WTC11 (cell line): ENCODE results near the gene NRG3. TPM values are rescaled to one million over a fixed set of nuclear protein-coding genes. Genes with fewer than 3 reads are reported as not detected.

ENCODE experiments used
- ATAC-seq: fragments of 200-7000 bp; cut with Tn5 transposase; 2 replicates; pipeline ENCODE4 v1.10.0; 2021; ENCODE audit warnings: mild to moderate bottlenecking, moderate library complexity
- CTCF ChIA-PET: fragments of 300-600 bp; sonication (Branson Sonifier 250); formaldehyde crosslinking; loops from one replicate; lab custom pipeline; 2021; ENCODE audit warnings: antibody characterized with exemption; lab: Charles Lee
- POLR2A ChIA-PET: fragments of 350-600 bp; sonication (Branson Sonifier 250); formaldehyde crosslinking; loops from one replicate; lab custom pipeline; 2021; ENCODE audit warnings: antibody characterized with exemption; lab: Charles Lee
- DNase-seq: peaks from one replicate; pipeline ENCODE4 v3.0.0; 2021; ENCODE audit warnings: low spot score
- H3K27ac Mint-ChIP-seq: 2 replicates; pipeline ENCODE4 v1.8.0; 2021; ENCODE audit warnings: mixed read lengths
- H3K27me3 Mint-ChIP-seq: 2 replicates; pipeline ENCODE4 v1.8.0; 2021; ENCODE audit warnings: low read depth, mild to moderate bottlenecking, moderate library complexity, mixed read lengths
- H3K36me3 Mint-ChIP-seq: 2 replicates; pipeline ENCODE4 v1.8.0; 2021; ENCODE audit warnings: mixed read lengths
- H3K4me1 Mint-ChIP-seq: 2 replicates; pipeline ENCODE4 v1.8.0; 2022; ENCODE audit warnings: mixed read lengths
- H3K4me3 Mint-ChIP-seq: 2 replicates; pipeline ENCODE4 v1.8.0; 2021; ENCODE audit warnings: mild to moderate bottlenecking, moderate library complexity, mixed read lengths
- H3K9me3 Mint-ChIP-seq: 2 replicates; pipeline ENCODE4 v1.8.0; 2021; ENCODE audit warnings: mixed read lengths
- ATF1 ChIP-seq: sonication (generic); formaldehyde crosslinking; IDR thresholded peaks from 2 replicates; pipeline ENCODE4 v1.8.1; 2023; ENCODE audit warnings: mild to moderate bottlenecking, moderate library complexity, missing genetic modification reagents
- ATF3 ChIP-seq: sonication (generic); formaldehyde crosslinking; conservative IDR thresholded peaks from 2 replicates; pipeline ENCODE4 v1.8.1; 2022; ENCODE audit warnings: mild to moderate bottlenecking, missing genetic modification reagents
- ERG ChIP-seq: fragments of 250-450 bp; sonication (Bioruptor Pico); IDR thresholded peaks from 2 replicates; pipeline ENCODE4 v1.8.0; 2021; ENCODE audit warnings: mild to moderate bottlenecking
- ESRRA ChIP-seq: sonication (generic); formaldehyde crosslinking; IDR thresholded peaks from 2 replicates; pipeline ENCODE4 v1.8.1; 2022; ENCODE audit warnings: mild to moderate bottlenecking, missing genetic modification reagents, borderline replicate concordance
- FOXP4 ChIP-seq: sonication (generic); formaldehyde crosslinking; IDR thresholded peaks from 2 replicates; pipeline ENCODE4 v1.8.0; 2022; ENCODE audit warnings: mild to moderate bottlenecking, missing genetic modification reagents
- GABPB1 ChIP-seq: sonication (generic); formaldehyde crosslinking; IDR thresholded peaks from 2 replicates; pipeline ENCODE4 v1.8.1; 2023; ENCODE audit warnings: mild to moderate bottlenecking, missing genetic modification reagents
- HMGA2 ChIP-seq: fragments of 250-450 bp; sonication (Bioruptor Pico); IDR thresholded peaks from 2 replicates; pipeline ENCODE4 v1.4.0; 2021; ENCODE audit warnings: mild to moderate bottlenecking, moderate library complexity
- JAZF1 ChIP-seq: fragments of 250-450 bp; sonication (Bioruptor Pico); IDR thresholded peaks from 2 replicates; pipeline ENCODE4 v1.9.0; 2021; ENCODE audit warnings: moderate library complexity, mild to moderate bottlenecking, inconsistent platforms
- KAT7 ChIP-seq: sonication (generic); formaldehyde crosslinking; IDR thresholded peaks from 2 replicates; pipeline ENCODE4 v1.8.1; 2023; ENCODE audit warnings: missing genetic modification reagents, mild to moderate bottlenecking, borderline replicate concordance
- MXD4 ChIP-seq: fragments of 250-450 bp; sonication (Bioruptor Pico); IDR thresholded peaks from 2 replicates; pipeline ENCODE4 v1.8.0; 2021; ENCODE audit warnings: mild to moderate bottlenecking, moderate library complexity, borderline replicate concordance
- NFATC4 ChIP-seq: fragments of 250-450 bp; sonication (Bioruptor Pico); IDR thresholded peaks from 2 replicates; pipeline ENCODE4 v1.9.0; 2021; ENCODE audit warnings: mild to moderate bottlenecking
- NFYB ChIP-seq: sonication (generic); formaldehyde crosslinking; conservative IDR thresholded peaks from 2 replicates; pipeline ENCODE4 v1.8.0; 2022; ENCODE audit warnings: low read depth, missing genetic modification reagents
- OVOL2 ChIP-seq: fragments of 250-450 bp; sonication (Bioruptor Pico); IDR thresholded peaks from 2 replicates; pipeline ENCODE4 v1.9.0; 2021; ENCODE audit warnings: mild to moderate bottlenecking, borderline replicate concordance
- PRDM15 ChIP-seq: sonication (generic); formaldehyde crosslinking; IDR thresholded peaks from 2 replicates; pipeline ENCODE4 v1.8.0; 2022; ENCODE audit warnings: missing genetic modification reagents
- RELA ChIP-seq: sonication (generic); formaldehyde crosslinking; IDR thresholded peaks from 2 replicates; pipeline ENCODE4 v1.8.1; 2022; ENCODE audit warnings: missing genetic modification reagents, mild to moderate bottlenecking, borderline replicate concordance
- RORB ChIP-seq: fragments of 250-450 bp; sonication (Bioruptor Pico); IDR thresholded peaks from 2 replicates; pipeline ENCODE4 v1.9.0; 2021; ENCODE audit warnings: mild to moderate bottlenecking
- STAT6 ChIP-seq: sonication (generic); formaldehyde crosslinking; conservative IDR thresholded peaks from 2 replicates; pipeline ENCODE4 v1.8.1; 2023; ENCODE audit warnings: mild to moderate bottlenecking, low read depth, missing genetic modification reagents, moderate library complexity
- ZBTB21 ChIP-seq: sonication (generic); formaldehyde crosslinking; IDR thresholded peaks from 2 replicates; pipeline ENCODE4 v1.8.1; 2023; ENCODE audit warnings: mild to moderate bottlenecking, missing genetic modification reagents, borderline replicate concordance
- ZNF121 ChIP-seq: sonication (generic); formaldehyde crosslinking; IDR thresholded peaks from 2 replicates; pipeline ENCODE4 v1.8.0; 2023; ENCODE audit warnings: missing genetic modification reagents
- ZNF138 ChIP-seq: sonication (generic); formaldehyde crosslinking; conservative IDR thresholded peaks from 2 replicates; pipeline ENCODE4 v1.8.1; 2022; ENCODE audit warnings: mild to moderate bottlenecking, moderate library complexity, missing genetic modification reagents
- ZNF219 ChIP-seq: sonication (generic); formaldehyde crosslinking; IDR thresholded peaks from 2 replicates; pipeline ENCODE4 v1.8.0; 2023; ENCODE audit warnings: missing genetic modification reagents, mild to moderate bottlenecking, borderline replicate concordance
- ZNF416 ChIP-seq: fragments of 250-450 bp; sonication (Bioruptor Pico); IDR thresholded peaks from 2 replicates; pipeline ENCODE4 v1.9.0; 2021; ENCODE audit warnings: mild to moderate bottlenecking, inconsistent platforms
- ZNF423 ChIP-seq: fragments of 250-450 bp; sonication (Bioruptor Pico); IDR thresholded peaks from 2 replicates; pipeline ENCODE4 v2.1.2; 2022; ENCODE audit warnings: mild to moderate bottlenecking, moderate library complexity
- ZNF671 ChIP-seq: fragments of 250-450 bp; sonication (Bioruptor Pico); IDR thresholded peaks from 2 replicates; pipeline ENCODE4 v1.8.0; 2021; ENCODE audit warnings: mild to moderate bottlenecking
- total RNA-seq: library from RNA; stranded (reverse); gene quantifications from 3 replicates; pipeline ENCODE4 v1.2.3, GENCODE V29; 2021
- TF ChIP-seq, protein P1 (sequence below): sonication (generic); formaldehyde crosslinking; IDR thresholded peaks from 2 replicates; pipeline ENCODE4 v1.8.1; 2022; ENCODE audit warnings: mild to moderate bottlenecking, missing genetic modification reagents, moderate library complexity, borderline replicate concordance

The NRG3 gene
- total RNA-seq, 1 experiment from 2014 or later: 7.0 TPM

GRCh38 chr10:82736305-82736704 is 861.3 kb downstream of the NRG3 start (continued):
- TF ChIP-seq, protein P1, sequence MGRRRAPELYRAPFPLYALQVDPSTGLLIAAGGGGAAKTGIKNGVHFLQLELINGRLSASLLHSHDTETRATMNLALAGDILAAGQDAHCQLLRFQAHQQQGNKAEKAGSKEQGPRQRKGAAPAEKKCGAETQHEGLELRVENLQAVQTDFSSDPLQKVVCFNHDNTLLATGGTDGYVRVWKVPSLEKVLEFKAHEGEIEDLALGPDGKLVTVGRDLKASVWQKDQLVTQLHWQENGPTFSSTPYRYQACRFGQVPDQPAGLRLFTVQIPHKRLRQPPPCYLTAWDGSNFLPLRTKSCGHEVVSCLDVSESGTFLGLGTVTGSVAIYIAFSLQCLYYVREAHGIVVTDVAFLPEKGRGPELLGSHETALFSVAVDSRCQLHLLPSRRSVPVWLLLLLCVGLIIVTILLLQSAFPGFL (CRISPR knock-in tag): no peak
- TF ChIP-seq ZNF219 (CRISPR knock-in tag) (no peak), KAT7 (CRISPR knock-in tag) (no peak), OVOL2 (CRISPR knock-in tag) (no peak), NFATC4 (CRISPR knock-in tag) (no peak), ZNF121 (no peak), ZNF416 (CRISPR knock-in tag) (no peak), ZNF138 (CRISPR knock-in tag) (no peak), ZNF423 (CRISPR knock-in tag) (no peak)

GRCh38 chr10:82737549-82737948 is 862.6 kb downstream of the NRG3 start:
- H3K36me3 Mint-ChIP-seq: no peaks in the 10 kb centered on the region
- H3K4me1 Mint-ChIP-seq: peaks cover 30% of the 10 kb centered on the region
- ChIA-PET POLR2A (no interaction called here), CTCF (no interaction called here)
- DNase-seq: peak; percentile 22
- ATAC-seq: peak; percentile 82
- H3K27me3 Mint-ChIP-seq: no peaks in the 10 kb centered on the region
- no peak overlapping the region for H3K27ac Mint-ChIP-seq
- H3K9me3 Mint-ChIP-seq: peaks cover 9% of the 10 kb centered on the region
- no peak for TF ChIP-seq PRDM15 (CRISPR knock-in tag)
- H3K4me3 Mint-ChIP-seq: no peak overlapping the region

- CTCF ChIA-PET: no interaction called here
- TF ChIP-seq ERG (CRISPR knock-in tag): no peak
- TF ChIP-seq ZNF416 (CRISPR knock-in tag): no peak
- TF ChIP-seq MXD4 (CRISPR knock-in tag): no peak
- TF ChIP-seq STAT6 (CRISPR knock-in tag): no peak
- TF ChIP-seq ZBTB21: no peak
- no peak for TF ChIP-seq RELA (CRISPR knock-in tag)
- no peak for TF ChIP-seq ESRRA (CRISPR knock-in tag)
- TF ChIP-seq ATF3 (CRISPR knock-in tag): no peak
- TF ChIP-seq ATF1 (CRISPR knock-in tag): no peak
- no peak for TF ChIP-seq ZNF671
- TF ChIP-seq RORB: no peak
- no peak for TF ChIP-seq GABPB1
- TF ChIP-seq JAZF1 (CRISPR knock-in tag): no peak
- TF ChIP-seq HMGA2 (CRISPR knock-in tag): no peak
- TF ChIP-seq FOXP4 (CRISPR knock-in tag): no peak
- TF ChIP-seq NFYB (CRISPR knock-in tag): no peak
- 0 out of 2 replicates have a peak, but pooled peaks have one; percentile 25 for ATAC-seq
- Mint-ChIP-seq H3K9me3 (peaks cover 9% of the 10 kb centered on the region), H3K27ac (peak overlapping the region; percentile 38), H3K4me1 (peaks cover 36% of the 10 kb centered on the region), H3K4me3 (no peak overlapping the region), H3K27me3 (no peaks in the 10 kb centered on the region), H3K36me3 (no peaks in the 10 kb centered on the region)
- POLR2A ChIA-PET: no interaction called here
- DNase-seq: peak; percentile 18
Measured at GRCh38 chr10:82738592-82738991, 863.6 kb downstream of the NRG3 start.
